Prostate gland (tissue), 2 donors: ENCODE results near the gene FMN1. TPM values are rescaled to one million over a fixed set of nuclear protein-coding genes. Genes with fewer than 3 reads are reported as not detected.

Experiments used
- DNase-seq: peaks from one replicate; pipeline ENCODE4 v3.0.0-alpha.2; 2019; ENCODE audit warnings: low spot score
- H3K27ac ChIP-seq, 2 donors: fragments of 200-600 bp; sonication (generic); 2 replicates each; pipeline ENCODE4 v1.5.1; 2017 to 2019
- H3K27me3 ChIP-seq: fragments of 200-600 bp; sonication (generic); replicated peaks from 2 replicates; pipeline ENCODE4 v1.5.1; 2019; ENCODE audit not compliant: insufficient read depth
- H3K36me3 ChIP-seq, 2 donors: fragments of 200-600 bp; sonication (generic); 1 replicate in 1 of 2; 2 replicates in 1 of 2; pipeline versions ENCODE4 v1.5.1 to v1.8.1; 2017 to 2019
- H3K4me1 ChIP-seq: fragments of 200-600 bp; sonication (generic); replicated peaks from 2 replicates; pipeline ENCODE4 v1.5.1; 2019
- H3K4me3 ChIP-seq, 2 donors: fragments of 200-600 bp; sonication (generic); 2 replicates each; pipeline ENCODE4 v1.5.1; 2017 to 2019
- H3K9me3 ChIP-seq: fragments of 200-600 bp; sonication (generic); 2 replicates; pipeline ENCODE4 v1.5.1; 2017
- CTCF ChIP-seq, 4 experiments: fragments of 200-600 bp in 2 of 4; fragments of 450-650 bp in 2 of 4; sonication (generic) in 2 of 4; IDR thresholded peaks; 1 replicate in 3 of 4; 2 replicates in 1 of 4; pipeline ENCODE4 v1.5.1; 2016 to 2019; ENCODE audit warnings: antibody characterized with exemption in 4 of 4, mild to moderate bottlenecking in 2 of 4, moderate library complexity in 2 of 4
- POLR2A ChIP-seq: fragments of 450-650 bp; IDR thresholded peaks from one replicate; pipeline ENCODE4 v1.6.1; 2016; ENCODE audit warnings: antibody characterized with exemption, mild to moderate bottlenecking
- POLR2AphosphoS5 ChIP-seq: sonication (generic); formaldehyde crosslinking; IDR thresholded peaks from one replicate; pipeline ENCODE4 v1.6.1; 2017; ENCODE audit warnings: antibody characterized with exemption
- WGBS: methylation state at CpG from one replicate; pipeline ENCODE4 v1.1.5; 2018; 5-methylcytosine and 5-hydroxymethylcytosine counted together
- intact Hi-C: fragments of 100-400 bp; cut with DNase I; formaldehyde crosslinking; loops from one replicate; pipeline ENCODE4 v1.14.2; 2022
- total RNA-seq, 2 donors: library from RNA; depleted of rRNA; stranded (reverse); fragments of >200 nt; gene quantifications; one replicate each; pipeline ENCODE4 v1.1.0, GENCODE V29; 2016

FMN1 gene
- total RNA-seq, 2 donors from 2014 or later = 7.1 to 32.5 TPM

- no peaks in the 10 kb centered on the region for H3K27me3 ChIP-seq
- no peak overlapping the region for H3K27ac ChIP-seq
- H3K4me1 ChIP-seq = no peaks in the 10 kb centered on the region
- H3K36me3 ChIP-seq = no peaks in the 10 kb centered on the region
- no peaks in the 10 kb centered on the region for H3K9me3 ChIP-seq
- WGBS = 73% methylated on average over 4 of the region's 4 CpGs
- no peak for DNase-seq
- no peak overlapping the region for H3K4me3 ChIP-seq
- intact Hi-C loops = no loop called here
- TF ChIP-seq POLR2AphosphoS5 = no peak
- no peak for TF ChIP-seq CTCF (IDR thresholded peaks at IDR 0.05)
- TF ChIP-seq POLR2A = no peak
Measured at GRCh38 chr15:32905481-32905880, 289.0 kb downstream of the FMN1 start.

- Histone ChIP-seq H3K36me3 (no peaks in the 10 kb centered on the region), H3K4me1 (no peaks in the 10 kb centered on the region), H3K27me3 (no peaks in the 10 kb centered on the region), H3K4me3 (no peak overlapping the region), H3K9me3 (no peaks in the 10 kb centered on the region), H3K27ac (no peak overlapping the region)
- intact Hi-C loops = no loop called here
- no peak for DNase-seq
- 94% methylated on average over 2 of the region's 2 CpGs for WGBS
- no peak for TF ChIP-seq POLR2A
Measured at GRCh38 chr15:32904448-32904847, 290.1 kb downstream of the FMN1 start.

GRCh38 chr15:32903591-32904290, 290.8 kb downstream of the FMN1 start:
- WGBS = 89% methylated on average over 10 of the region's 10 CpGs
- H3K9me3 ChIP-seq = no peaks in the 10 kb centered on the region
- DNase-seq = no peak
- no peak for TF ChIP-seq POLR2AphosphoS5
- no peak for TF ChIP-seq CTCF (IDR thresholded peaks at IDR 0.05)
- no peak for TF ChIP-seq POLR2A
- no peak overlapping the region for H3K27ac ChIP-seq
- no peak overlapping the region for H3K4me3 ChIP-seq
- no peaks in the 10 kb centered on the region for H3K36me3 ChIP-seq
- intact Hi-C loops = no loop called here
- no peaks in the 10 kb centered on the region for H3K27me3 ChIP-seq
- H3K4me1 ChIP-seq = no peaks in the 10 kb centered on the region

GRCh38 chr15:32901995-32902394, 292.5 kb downstream of the FMN1 start:
- intact Hi-C loops = no loop called here
- H3K27me3 ChIP-seq = no peaks in the 10 kb centered on the region
- DNase-seq = no peak
- WGBS = 48% methylated on average over 3 of the region's 3 CpGs
- H3K27ac ChIP-seq = no peak overlapping the region
- H3K4me3 ChIP-seq = no peak overlapping the region
- no peaks in the 10 kb centered on the region for H3K9me3 ChIP-seq
- H3K4me1 ChIP-seq = no peaks in the 10 kb centered on the region
- no peaks in the 10 kb centered on the region for H3K36me3 ChIP-seq
- TF ChIP-seq CTCF (IDR thresholded peaks at IDR 0.05) (no peak), POLR2A (no peak)

GRCh38 chr15:32901192-32901591, 293.3 kb downstream of the FMN1 start:
- Histone ChIP-seq H3K4me3 (no peak overlapping the region), H3K36me3 (no peaks in the 10 kb centered on the region), H3K27ac (no peak overlapping the region), H3K27me3 (no peaks in the 10 kb centered on the region), H3K4me1 (no peaks in the 10 kb centered on the region), H3K9me3 (no peaks in the 10 kb centered on the region)
- no peak for DNase-seq
- intact Hi-C loops = no loop called here
- 72% methylated on average over 2 of the region's 2 CpGs for WGBS
- TF ChIP-seq POLR2AphosphoS5 = no peak
- no peak for TF ChIP-seq POLR2A
- TF ChIP-seq CTCF (IDR thresholded peaks at IDR 0.05) = no peak
